Measurements from ENCODE around the gene FFAR3. TPM values are rescaled to one million over a fixed set of nuclear protein-coding genes. Genes with fewer than 3 reads are reported as not detected.

FFAR3 gene
- total and polyA plus RNA-seq, 9 donors, result 0.12 to 0.43 (median 0.18) TPM; not detected in 4

DNA sequence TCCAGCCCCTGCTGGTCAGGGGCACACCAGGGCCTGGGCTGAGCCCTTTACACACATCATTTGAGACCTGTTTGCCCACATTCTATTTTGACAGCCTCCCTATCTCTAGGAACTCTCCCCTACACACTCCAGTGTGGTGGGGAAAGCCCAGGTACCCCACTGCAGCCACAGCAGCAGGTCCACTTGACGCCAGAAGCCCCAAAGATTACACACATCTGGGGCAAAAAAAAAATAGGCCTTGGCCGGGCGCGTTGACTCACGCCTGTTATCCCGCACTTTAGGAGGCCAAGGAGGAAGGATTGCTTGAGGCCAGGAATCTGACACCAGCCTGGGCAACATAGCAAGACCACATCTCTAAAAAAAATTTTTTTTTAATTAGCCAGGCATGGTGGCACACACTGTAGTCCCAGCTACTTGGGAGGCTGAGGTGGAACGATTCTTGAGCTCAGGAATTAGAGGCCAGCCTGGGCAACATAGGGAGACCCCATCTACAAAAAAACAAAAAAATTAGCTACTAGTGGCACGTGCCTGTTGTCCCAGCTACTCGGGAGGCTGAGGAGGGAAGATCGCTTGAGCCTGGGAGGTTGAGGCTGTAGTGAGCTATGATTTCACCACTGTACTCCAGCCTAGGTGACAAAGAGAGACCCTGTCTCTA is 47.3 kb upstream of the FFAR3 start:
- 54 to 65% (median 59%) methylated on average over 10 of the region's 10 CpGs for WGBS, 3 donors
- Histone ChIP-seq H3K36me3 (no peaks in the 10 kb centered on the region), H3K4me3 (peak overlapping the region; percentile 36), H3K27me3 (no peaks in the 10 kb centered on the region), H3K27ac (peak overlapping the region; percentile 75 to 91), H3K4me1 (ENCODE audit: insufficient read depth) (peaks cover 35% of the 10 kb centered on the region), H3K9me3 (no peaks in the 10 kb centered on the region)
- DNase-seq, result no peak
- intact Hi-C loops (cut with DNase I), result loop anchor here in 2 of 4 donors (2.0 to 5.0 kb wide), 2 partner anchors 39 to 40 kb away; no protein-coding TSS in a partner anchor
- TF ChIP-seq POLR2A (IDR thresholded peaks at IDR 0.05), result no peak
- TF ChIP-seq, protein P1, sequence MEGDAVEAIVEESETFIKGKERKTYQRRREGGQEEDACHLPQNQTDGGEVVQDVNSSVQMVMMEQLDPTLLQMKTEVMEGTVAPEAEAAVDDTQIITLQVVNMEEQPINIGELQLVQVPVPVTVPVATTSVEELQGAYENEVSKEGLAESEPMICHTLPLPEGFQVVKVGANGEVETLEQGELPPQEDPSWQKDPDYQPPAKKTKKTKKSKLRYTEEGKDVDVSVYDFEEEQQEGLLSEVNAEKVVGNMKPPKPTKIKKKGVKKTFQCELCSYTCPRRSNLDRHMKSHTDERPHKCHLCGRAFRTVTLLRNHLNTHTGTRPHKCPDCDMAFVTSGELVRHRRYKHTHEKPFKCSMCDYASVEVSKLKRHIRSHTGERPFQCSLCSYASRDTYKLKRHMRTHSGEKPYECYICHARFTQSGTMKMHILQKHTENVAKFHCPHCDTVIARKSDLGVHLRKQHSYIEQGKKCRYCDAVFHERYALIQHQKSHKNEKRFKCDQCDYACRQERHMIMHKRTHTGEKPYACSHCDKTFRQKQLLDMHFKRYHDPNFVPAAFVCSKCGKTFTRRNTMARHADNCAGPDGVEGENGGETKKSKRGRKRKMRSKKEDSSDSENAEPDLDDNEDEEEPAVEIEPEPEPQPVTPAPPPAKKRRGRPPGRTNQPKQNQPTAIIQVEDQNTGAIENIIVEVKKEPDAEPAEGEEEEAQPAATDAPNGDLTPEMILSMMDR (IDR thresholded peaks at IDR 0.05), result no peak
- no peak for TF ChIP-seq EP300 (IDR thresholded peaks at IDR 0.05)

DNA sequence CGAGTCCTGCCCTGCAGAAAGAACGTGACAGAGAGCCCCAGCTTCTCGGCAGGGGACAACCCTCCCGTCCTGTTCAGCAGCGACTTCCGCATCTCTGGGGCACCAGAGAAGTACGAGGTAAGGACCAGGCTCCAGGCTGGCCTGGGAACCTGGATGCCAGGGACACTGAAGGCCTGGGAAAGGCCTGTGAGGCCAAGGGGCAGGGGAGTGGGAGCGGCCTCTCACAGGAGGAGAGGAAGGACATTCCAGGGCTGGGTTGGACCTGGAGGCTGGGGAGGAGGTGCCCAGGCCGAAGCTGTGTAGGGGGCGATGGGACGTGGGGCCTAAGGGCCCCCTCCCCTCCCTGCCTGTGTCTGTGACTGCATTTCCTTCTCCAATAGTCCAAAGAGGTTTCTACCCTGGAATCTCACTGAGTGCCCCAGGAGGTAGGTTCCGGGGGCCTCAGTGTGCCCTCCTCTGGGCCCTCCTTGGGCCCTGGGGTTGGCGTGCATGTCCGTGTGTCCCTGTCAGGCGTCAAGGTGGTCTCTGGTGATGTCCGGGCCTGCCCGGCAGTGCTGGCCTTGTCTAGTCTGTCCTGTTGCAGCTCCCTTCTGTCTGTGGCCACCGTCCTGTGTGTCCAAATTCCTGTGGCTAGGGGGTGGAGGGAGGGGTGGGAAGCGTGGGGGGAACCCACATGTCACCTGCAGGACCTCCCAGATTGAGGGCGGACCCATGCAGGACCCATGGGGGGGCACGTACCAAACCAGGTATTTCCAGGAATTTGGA is 46.2 kb upstream of the FFAR3 start:
- H3K9me3 ChIP-seq, result no peaks in the 10 kb centered on the region
- no peaks in the 10 kb centered on the region for H3K36me3 ChIP-seq
- WGBS, 3 donors, result 35 to 47% (median 42%) methylated on average over 20 to 21 of the region's 21 CpGs
- H3K4me3 ChIP-seq, result peak overlapping the region; percentile 7
- intact Hi-C loops (cut with DNase I), result loop anchor here in 2 of 4 donors (2.0 to 5.0 kb wide), 2 partner anchors 40 to 41 kb away; no protein-coding TSS in a partner anchor
- peak overlapping the region; percentile 75 to 91 for H3K27ac ChIP-seq
- peaks cover 35% of the 10 kb centered on the region for H3K4me1 ChIP-seq (ENCODE audit: insufficient read depth)
- TF ChIP-seq, protein P1 (IDR thresholded peaks at IDR 0.05), result no peak
- TF ChIP-seq POLR2A (IDR thresholded peaks at IDR 0.05), result no peak
- no peak for TF ChIP-seq EP300 (IDR thresholded peaks at IDR 0.05)
- no peaks in the 10 kb centered on the region for H3K27me3 ChIP-seq
- DNase-seq, result peak in 2 of 5 donors; percentile 22 to 42

DNA sequence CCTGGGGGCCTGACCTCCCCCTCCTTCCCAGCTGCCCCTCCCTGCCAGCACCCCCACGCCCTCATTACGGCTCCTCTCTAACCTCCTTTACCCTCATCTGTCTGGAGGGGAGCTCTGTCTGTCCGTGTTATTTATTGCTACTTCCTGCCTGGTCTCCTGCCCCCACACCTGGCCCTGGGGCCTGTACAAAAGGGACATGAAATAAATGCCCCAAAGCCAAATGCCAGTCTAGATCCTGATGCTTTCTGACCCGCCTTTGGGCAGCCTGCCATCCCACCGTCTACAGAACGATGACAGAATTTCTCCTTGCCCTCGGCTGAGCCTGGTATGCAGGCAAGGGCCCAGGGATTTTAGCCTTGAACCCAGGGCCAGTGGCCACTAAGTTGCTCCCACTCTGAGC is 44.7 kb upstream of the FFAR3 start:
- TF ChIP-seq POLR2A (IDR thresholded peaks at IDR 0.05), result no peak
- TF ChIP-seq, protein P1 (IDR thresholded peaks at IDR 0.05), result no peak
- TF ChIP-seq EP300 (IDR thresholded peaks at IDR 0.05), result no peak
- peaks cover 32% of the 10 kb centered on the region for H3K4me1 ChIP-seq (ENCODE audit: insufficient read depth)
- no peaks in the 10 kb centered on the region for H3K36me3 ChIP-seq
- WGBS, 3 donors, result 18 to 33% (median 25%) methylated on average over 7 of the region's 7 CpGs
- no peaks in the 10 kb centered on the region for H3K27me3 ChIP-seq
- peak overlapping the region in 1 of 2 donors; percentile 91 for H3K27ac ChIP-seq
- H3K9me3 ChIP-seq, result no peaks in the 10 kb centered on the region
- DNase-seq, result peak in 1 of 5 donors; percentile 50
- intact Hi-C loops (cut with DNase I), result loop anchor here in 1 of 4 donors (5.0 kb wide), 1 partner anchor 41 kb away; no protein-coding TSS in a partner anchor
- no peak overlapping the region for H3K4me3 ChIP-seq

DNA sequence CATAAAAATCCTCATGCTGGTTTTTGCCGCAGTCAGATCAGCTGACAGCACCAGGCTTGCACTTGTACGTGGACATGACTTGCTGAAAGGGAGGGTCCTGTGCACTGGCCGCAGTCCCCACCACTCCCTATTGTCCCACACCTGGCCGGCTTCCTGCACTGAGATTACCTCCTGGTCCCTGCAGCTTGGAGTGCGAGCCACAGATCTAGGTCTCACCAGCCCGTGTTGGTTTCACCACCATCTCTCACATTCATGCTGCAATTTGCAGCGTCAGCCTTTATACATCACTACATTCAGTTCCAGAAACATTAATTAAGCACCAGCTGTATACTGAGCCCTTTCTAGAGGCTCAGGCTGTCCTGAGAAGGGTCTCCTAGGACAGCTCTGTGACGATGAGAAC is 44.2 kb upstream of the FFAR3 start:
- WGBS, 3 donors, result 76 to 83% (median 78%) methylated on average over 8 of the region's 8 CpGs
- H3K4me3 ChIP-seq, result no peak overlapping the region
- H3K27me3 ChIP-seq, result no peaks in the 10 kb centered on the region
- intact Hi-C loops (cut with DNase I), result loop anchor here in 1 of 4 donors (5.0 kb wide), 1 partner anchor 42 kb away; no protein-coding TSS in a partner anchor
- peaks cover 33% of the 10 kb centered on the region for H3K4me1 ChIP-seq (ENCODE audit: insufficient read depth)
- peak overlapping the region in 1 of 2 donors; percentile 91 for H3K27ac ChIP-seq
- no peaks in the 10 kb centered on the region for H3K36me3 ChIP-seq
- no peak for DNase-seq
- TF ChIP-seq EP300 (IDR thresholded peaks at IDR 0.05) (no peak), POLR2A (IDR thresholded peaks at IDR 0.05) (no peak)
- TF ChIP-seq, protein P1 (IDR thresholded peaks at IDR 0.05), result no peak
- no peaks in the 10 kb centered on the region for H3K9me3 ChIP-seq
